ENCODE results near the gene SRGAP1.
"Not testable (repeated sequence)": the region's sequence is repeated elsewhere in the genome, so short reads cannot be mapped to it uniquely, and the experiment has no call there.

The SRGAP1 gene

GRCh38 chr12:64018116-64018515 is 173.6 kb downstream of the SRGAP1 start:
- DNase-seq, result not testable (repeated sequence)

DNA sequence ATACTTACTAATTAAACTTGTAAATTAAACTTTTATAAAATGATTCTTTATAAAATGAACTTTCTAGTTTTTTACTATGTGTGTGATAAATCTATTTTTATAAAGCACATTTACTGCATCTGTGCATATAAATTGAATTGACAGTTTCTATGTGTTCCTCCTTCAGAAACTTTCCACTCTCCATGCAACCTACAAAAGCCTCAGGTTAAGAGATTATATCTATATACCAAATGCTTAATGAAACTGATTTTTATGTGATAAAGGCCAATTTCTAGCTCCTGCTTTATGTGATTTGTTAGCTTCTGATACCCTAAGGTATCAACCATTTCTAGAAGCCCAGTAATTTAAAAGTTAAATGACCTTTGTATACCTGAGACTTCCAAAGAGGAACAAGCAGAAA is 174.0 kb downstream of the SRGAP1 start:
- DNase-seq, result no peak

GRCh38 chr12:64019101-64019500 is 174.6 kb downstream of the SRGAP1 start:
- DNase-seq, result no peak

DNA sequence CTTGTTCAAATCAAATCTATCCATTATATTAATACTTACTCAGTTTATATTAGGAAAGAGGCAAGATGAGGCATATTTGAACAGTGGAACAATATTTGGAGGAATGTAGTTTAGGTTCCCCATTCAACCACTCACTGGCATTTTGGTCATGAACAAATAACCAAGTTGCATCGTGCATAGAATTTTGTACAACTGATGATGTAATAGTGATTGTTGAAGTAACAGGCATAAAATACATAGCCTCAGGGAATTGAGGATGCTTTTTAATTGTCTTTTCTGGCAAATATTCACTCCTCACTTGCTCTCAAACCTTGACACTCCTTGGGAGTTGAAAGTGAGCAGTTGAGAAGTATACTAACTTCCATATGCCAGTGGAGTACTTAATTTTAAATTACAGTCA is 175.2 kb downstream of the SRGAP1 start:
- no peak for DNase-seq

GRCh38 chr12:64025174-64025958 is 180.9 kb downstream of the SRGAP1 start:
- no peak for DNase-seq

- no peak for DNase-seq
These were observed 182.8 kb downstream of the SRGAP1 start for GRCh38 chr12:64027311-64027710.

DNA sequence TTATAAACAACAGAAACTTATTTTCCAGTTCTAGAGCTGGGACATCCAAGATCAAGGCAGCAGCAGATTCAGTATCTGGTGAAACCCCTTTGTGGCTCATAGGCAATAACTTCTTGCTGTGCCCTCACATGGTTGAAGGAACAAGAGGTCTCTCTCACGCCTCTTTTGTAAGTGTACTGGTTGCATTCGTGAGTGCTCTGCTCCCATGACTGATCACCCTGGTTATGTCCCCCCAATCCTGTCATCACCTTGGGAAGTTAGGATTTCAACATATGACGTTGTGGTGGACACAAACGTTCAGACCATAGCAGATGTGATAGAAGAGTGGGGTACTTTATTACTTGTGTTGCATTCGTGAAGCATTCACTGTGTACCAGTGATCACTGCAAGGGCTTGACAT is 184.0 kb downstream of the SRGAP1 start:
- DNase-seq, result no peak

DNA sequence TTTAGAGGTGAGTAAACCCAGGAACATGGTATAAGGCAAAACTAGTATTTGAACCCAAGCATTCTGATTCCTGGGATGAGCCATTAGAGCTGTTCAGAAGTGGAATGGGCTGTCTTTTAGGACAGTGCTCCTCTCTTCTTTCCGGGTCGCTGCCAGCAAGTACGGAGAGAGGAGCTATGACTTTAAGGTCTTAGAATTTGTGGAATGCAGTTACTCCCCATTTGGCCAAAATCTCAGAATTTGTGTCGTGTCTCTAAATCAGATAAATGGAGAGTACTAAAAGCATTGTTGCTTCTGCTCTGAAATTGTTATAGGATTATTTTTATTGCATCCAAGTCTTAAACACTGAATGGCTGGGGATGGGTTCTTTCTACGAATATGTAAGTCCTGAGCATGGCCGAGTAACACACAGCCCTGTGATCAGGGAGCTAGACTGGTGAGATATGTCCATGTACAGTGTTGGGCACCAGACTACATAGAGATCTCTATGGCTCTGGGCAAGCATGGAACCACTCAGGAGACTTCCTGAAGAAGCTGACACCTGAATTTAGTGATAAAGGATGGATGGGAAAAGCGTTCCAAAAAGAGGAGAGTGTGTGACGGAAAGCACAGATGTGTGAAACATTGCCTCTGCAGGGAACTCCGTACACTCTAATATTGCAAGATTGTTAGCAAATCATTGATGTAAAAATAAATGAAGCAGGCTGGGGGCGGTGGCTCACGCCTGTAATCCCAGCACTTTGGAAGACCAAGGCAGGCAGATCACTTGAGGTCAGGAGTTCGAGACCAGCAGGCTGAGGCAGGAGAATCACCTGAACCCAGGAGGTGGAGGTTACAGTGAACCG is 184.7 kb downstream of the SRGAP1 start:
- no peak for DNase-seq

DNA sequence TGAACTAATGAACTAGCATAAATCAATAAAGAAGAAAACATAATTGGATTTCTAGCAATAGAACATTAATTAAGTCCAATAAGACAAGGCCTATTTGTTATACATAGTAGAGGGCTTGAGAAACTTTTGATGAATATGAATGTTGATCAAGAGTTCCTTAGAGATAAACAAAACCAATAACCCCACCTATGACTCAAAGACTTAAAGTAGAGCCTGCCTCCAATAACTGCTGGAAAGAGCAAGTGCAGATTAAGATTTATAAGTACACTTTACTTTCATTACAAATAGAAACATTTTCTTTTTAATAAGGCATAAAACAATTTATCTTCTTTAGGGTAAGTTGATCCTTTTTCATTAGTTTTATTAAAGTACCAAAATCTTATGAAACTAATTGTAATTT is 185.7 kb downstream of the SRGAP1 start:
- no peak for DNase-seq

DNA sequence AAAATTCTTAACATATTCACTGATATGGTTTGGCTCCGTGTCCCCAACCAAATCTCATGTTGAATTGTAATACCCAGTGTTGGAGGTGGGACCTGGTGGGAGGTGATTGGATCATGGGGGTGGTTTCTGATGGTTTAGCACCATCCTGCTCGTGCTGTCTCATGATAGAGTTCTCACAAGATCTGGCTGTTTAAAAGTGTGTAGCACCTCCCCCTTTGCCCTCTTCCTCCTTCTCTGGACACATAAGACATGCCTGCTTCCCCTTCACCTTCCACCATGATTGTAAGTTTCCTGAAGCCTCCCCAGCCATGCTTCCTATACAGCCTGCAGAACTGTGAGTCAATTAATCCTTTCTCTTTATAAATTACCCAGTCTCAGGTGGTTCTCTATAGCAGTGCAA is 189.6 kb downstream of the SRGAP1 start:
- DNase-seq, result not testable (repeated sequence)

DNA sequence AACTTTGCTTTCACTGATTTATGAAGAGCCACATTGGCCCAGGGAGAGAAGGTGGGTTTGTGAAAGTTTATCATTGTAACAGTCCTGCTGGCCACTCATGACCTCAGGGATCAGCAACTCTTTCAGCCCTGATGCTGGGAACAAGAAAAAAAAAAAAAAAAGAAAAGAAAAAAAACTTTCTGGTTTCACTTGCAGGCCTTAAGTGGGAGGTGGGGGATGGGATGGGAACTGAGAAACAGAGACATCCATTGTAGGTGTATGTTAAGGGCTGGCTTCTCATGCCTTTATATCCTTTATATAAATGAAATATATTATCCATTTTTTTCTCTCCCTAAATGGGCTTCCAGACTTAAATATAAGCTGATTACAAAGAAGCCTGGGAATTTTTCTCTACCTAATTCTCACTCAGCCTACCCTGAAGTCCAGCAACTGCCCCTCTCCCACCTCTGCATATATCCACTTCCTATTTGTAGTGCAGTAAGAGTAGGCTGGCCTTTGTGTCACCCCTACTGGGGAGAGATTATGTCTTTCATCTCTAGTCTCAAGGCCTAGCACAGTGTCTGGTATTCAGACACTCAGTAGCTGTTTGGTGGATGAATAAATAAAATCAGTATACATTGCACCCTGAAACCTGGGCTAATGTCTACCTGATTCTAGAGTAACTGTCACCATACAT is 190.5 kb downstream of the SRGAP1 start:
- DNase-seq, result no peak

- no peak for DNase-seq
These were observed 191.9 kb downstream of the SRGAP1 start for GRCh38 chr12:64036414-64036813.

GRCh38 chr12:64039281-64039871 is 194.9 kb downstream of the SRGAP1 start:
- no peak for DNase-seq

DNA sequence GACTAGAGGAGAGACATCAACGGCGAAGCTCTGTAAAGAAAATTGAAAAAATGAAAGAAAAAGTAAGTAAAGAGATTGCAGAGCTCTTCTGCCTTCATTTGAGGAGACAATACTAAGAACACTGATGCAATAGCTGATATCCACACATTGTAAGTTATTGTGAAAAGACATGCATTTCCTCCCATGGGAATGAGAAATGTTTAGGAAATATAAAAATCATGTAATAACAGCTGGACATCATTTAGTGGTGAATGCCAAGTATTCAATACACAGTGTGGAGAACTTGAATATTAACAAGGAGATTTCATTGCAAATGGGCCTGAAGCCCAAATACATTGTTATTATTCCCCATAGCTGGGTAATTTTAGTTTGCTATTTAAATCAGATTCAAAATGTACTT is 198.4 kb downstream of the SRGAP1 start:
- no peak for DNase-seq

GRCh38 chr12:64044191-64044590 is 199.7 kb downstream of the SRGAP1 start:
- no peak for DNase-seq

DNA sequence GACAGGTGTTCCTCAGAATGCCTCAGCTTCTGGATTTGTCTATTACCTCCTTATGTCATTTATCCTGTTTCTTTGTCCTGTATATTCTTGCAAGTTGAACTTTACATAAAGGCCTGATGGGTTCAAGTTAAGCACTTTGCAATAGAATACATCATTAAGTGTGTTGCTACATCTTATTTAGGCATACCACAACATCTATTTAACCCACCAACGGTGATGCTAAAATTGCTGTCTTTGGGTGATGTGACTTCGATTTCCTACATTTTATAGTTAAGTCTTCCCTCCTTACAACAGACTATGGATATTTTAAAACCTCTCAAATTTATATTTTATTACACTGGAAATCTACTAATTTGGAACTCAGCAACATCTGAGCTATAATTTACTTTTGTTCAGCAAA is 206.6 kb downstream of the SRGAP1 start:
- no peak for DNase-seq

- no peak for DNase-seq
These were observed 208.6 kb downstream of the SRGAP1 start for GRCh38 chr12:64053117-64053516.

GRCh38 chr12:64054079-64054520 is 209.6 kb downstream of the SRGAP1 start:
- no peak for DNase-seq

DNA sequence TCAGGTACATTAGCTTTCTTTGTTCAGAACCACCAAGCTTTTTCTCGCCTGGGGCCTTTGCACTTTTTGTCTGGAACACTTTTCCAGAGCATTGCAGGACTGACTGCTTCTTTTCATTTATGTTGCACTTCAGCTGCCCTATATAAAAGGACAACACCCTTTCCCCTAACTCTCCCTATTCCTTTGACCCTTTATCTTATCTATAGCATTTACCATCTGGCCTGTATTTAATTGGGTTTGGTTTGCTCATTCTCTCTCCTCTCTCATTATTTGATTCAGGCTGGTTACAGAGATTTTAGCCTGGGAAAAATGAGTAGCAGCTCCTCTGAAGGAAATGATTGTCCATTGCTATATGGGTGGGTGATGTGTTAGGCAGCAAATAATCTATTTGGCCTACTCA is 212.2 kb downstream of the SRGAP1 start:
- no peak for DNase-seq

DNA sequence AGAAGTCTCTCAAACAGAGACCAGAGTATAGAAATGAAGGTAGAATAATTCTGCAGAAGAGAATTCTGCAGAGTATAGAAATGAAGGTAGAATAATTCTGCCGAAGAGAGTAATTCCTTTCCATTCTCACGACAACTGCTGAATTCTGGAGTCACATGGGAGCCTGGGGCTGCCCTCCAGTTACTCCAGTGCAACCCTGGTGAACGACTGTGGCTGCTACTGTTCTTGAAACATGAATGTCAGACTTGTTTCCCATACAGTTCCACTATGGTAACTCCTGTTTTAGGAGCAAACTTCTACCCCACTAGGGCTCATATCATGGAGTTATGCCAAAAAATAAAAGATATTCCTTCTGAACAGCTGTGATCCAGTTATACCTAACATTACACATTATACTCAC is 213.2 kb downstream of the SRGAP1 start:
- no peak for DNase-seq

DNA sequence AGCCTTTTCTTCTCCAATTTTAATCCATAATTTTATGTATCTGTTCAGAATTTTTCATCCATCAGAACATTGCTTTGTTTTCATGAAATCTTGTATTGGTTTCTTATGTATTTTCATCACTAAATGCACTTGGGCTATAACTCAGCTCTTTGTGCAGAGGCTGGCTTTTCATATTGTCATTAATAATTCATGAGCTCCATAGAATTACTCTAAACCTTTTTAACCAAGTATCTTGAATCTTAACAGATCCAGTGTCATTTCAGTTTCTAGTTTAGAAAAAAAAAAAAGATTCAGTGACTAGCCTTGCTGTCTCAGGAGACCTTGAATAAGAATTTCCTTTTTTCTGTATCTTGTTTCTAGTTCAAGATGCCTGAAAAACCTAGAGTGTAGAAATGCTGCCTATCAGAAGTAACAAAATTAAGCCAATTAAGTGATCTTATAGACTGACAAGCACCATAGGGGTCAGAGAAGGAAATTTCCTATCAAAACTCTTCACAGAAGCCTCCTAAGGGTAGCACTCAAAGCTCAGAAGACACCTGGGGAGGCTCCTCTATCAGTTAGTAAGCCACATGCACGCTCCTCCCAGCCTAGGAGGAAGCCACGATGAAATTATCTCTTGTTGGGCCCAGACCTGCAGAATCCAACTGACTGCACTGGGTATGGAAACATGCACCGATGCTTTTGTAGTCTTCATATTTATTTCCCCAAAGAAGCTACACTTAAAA is 214.2 kb downstream of the SRGAP1 start:
- DNase-seq, result no peak

DNA sequence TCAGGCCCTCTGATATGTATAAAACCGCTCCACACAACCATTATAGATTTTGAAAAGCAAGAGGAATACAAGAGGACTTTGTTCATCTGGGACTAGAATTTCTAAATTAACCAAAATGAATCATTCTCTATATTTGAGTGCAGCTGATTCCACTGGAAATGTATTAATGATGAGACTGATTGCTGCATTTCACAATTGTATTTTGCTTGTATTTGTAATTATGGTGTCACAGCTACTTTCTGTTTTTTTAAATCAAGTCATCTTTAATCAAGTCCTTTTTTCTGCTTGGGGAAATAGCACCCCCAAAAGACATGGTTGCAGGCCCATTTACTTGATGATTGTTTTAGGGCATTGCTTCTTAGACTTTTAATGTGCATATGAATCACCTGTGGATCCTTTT is 215.2 kb downstream of the SRGAP1 start:
- DNase-seq, result no peak
